HepG2 (cell line): ENCODE measurements around the gene MDFI. TPM values are rescaled to one million over a fixed set of nuclear protein-coding genes. Genes with fewer than 3 reads are reported as not detected.
A peak's percentile ranks its signal among the peaks of the same experiment; 100 is the strongest.

ENCODE experiments used
- ARID2 ChIP-seq: sonication (generic); formaldehyde crosslinking; IDR thresholded peaks from 2 replicates; pipeline ENCODE4 v1.8.1; 2022; ENCODE audit warnings: mild to moderate bottlenecking, missing genetic modification reagents, borderline replicate concordance
- CREB1 ChIP-seq, 2 experiments: fragments of 450-650 bp in 1 of 2; IDR thresholded peaks; 2 replicates each; pipeline ENCODE4 v1.6.1; 2016 to 2017; ENCODE audit warnings: control low read depth in 1 of 2, mild to moderate bottlenecking in 1 of 2, missing compliant biosample characterization in 1 of 2, missing genetic modification characterization in 1 of 2
- DMAP1 ChIP-seq: IDR thresholded peaks from 2 replicates; pipeline ENCODE4 v1.6.1; 2016
- IKZF4 ChIP-seq: sonication (generic); formaldehyde crosslinking; IDR thresholded peaks from 2 replicates; pipeline ENCODE4 v1.5.1; 2020; ENCODE audit warnings: borderline replicate concordance, mild to moderate bottlenecking, low read depth, missing genetic modification reagents; ENCODE audit errors: not compliant biosample characterization
- ONECUT2 ChIP-seq: sonication (generic); formaldehyde crosslinking; IDR thresholded peaks from 2 replicates; pipeline ENCODE4 v1.4.0; 2020; ENCODE audit warnings: missing genetic modification reagents
- SMAD9 ChIP-seq: sonication (generic); formaldehyde crosslinking; IDR thresholded peaks from 2 replicates; pipeline ENCODE4 v1.5.1; 2020; ENCODE audit warnings: mild to moderate bottlenecking, missing genetic modification reagents
- TERF1 ChIP-seq: sonication (generic); formaldehyde crosslinking; IDR thresholded peaks from 2 replicates; pipeline ENCODE4 v1.8.0; 2022; ENCODE audit warnings: mild to moderate bottlenecking, missing genetic modification reagents, moderate library complexity
- ZNF337 ChIP-seq: sonication (generic); formaldehyde crosslinking; IDR thresholded peaks from 2 replicates; pipeline ENCODE4 v1.5.1; 2020; ENCODE audit warnings: missing genetic modification reagents, low read depth, mild to moderate bottlenecking, borderline replicate concordance
- ZSCAN12 ChIP-seq: sonication (generic); formaldehyde crosslinking; IDR thresholded peaks from 2 replicates; pipeline ENCODE4 v1.9.0; 2021; ENCODE audit warnings: mild to moderate bottlenecking, missing genetic modification reagents
- ZSCAN22 ChIP-seq: sonication (generic); formaldehyde crosslinking; IDR thresholded peaks from 2 replicates; pipeline ENCODE4 v1.4.0; 2020; ENCODE audit warnings: mild to moderate bottlenecking, missing genetic modification reagents
- polyA plus RNA-seq, 8 experiments: library from polyadenylated mRNA; depleted of rRNA in 3 of 8; stranded (reverse) in 7 of 8; unstranded in 1 of 8; fragments of >200 nt; fragmentation: Illumina TruSeq in 4 of 8; extraction: Trizol in 4 of 8; gene quantifications; 2 replicates each; pipeline versions ENCODE4 v1.2.1 to v1.2.3, GENCODE V29; 2011 to 2016; ENCODE audit warnings: low read depth in 4 of 8, missing spikeins in 1 of 8, mixed read lengths in 1 of 8; ENCODE audit not compliant: insufficient read depth in 1 of 8
- total RNA-seq, 5 experiments: library from RNA; depleted of rRNA; stranded (reverse); fragments of >200 nt; fragmentation: Illumina TruSeq; extraction: Trizol; gene quantifications; 2 replicates each; pipeline ENCODE4 v1.2.3, GENCODE V29; 2016; ENCODE audit warnings: low read depth in 1 of 5
- TF ChIP-seq, protein P1 (sequence below): sonication (generic); formaldehyde crosslinking; IDR thresholded peaks from 2 replicates; pipeline ENCODE4 v1.5.1; 2020; ENCODE audit warnings: mild to moderate bottlenecking, moderate library complexity, missing genetic modification reagents
- TF ChIP-seq, protein P2 (sequence below): IDR thresholded peaks from 2 replicates; pipeline ENCODE4 v1.6.1; 2012; ENCODE audit warnings: inconsistent platforms
- TF ChIP-seq, protein P3 (sequence below): sonication (generic); formaldehyde crosslinking; IDR thresholded peaks from 2 replicates; pipeline ENCODE4 v1.8.1; 2023; ENCODE audit warnings: missing genetic modification reagents, inconsistent platforms, borderline replicate concordance
- TF ChIP-seq, protein P4 (sequence below): sonication (generic); formaldehyde crosslinking; IDR thresholded peaks from 2 replicates; pipeline ENCODE4 v1.4.0; 2020; ENCODE audit warnings: missing genetic modification reagents, mild to moderate bottlenecking, borderline replicate concordance
- TF ChIP-seq, protein P5 (sequence below): sonication (generic); formaldehyde crosslinking; IDR thresholded peaks from 2 replicates; pipeline ENCODE4 v1.4.0; 2020; ENCODE audit warnings: mild to moderate bottlenecking, missing genetic modification reagents
- TF ChIP-seq, protein P6 (sequence below): sonication (generic); formaldehyde crosslinking; IDR thresholded peaks from 2 replicates; pipeline ENCODE4 v1.9.0; 2022; ENCODE audit warnings: missing genetic modification reagents, mild to moderate bottlenecking, borderline replicate concordance

Gene MDFI
- total and polyA plus RNA-seq, 2 of the 13 experiments (the other 11 are each of a cell fraction or from before 2014, with no cell fraction given): 0.28 TPM; not detected in 1

- TF ChIP-seq, protein P1, sequence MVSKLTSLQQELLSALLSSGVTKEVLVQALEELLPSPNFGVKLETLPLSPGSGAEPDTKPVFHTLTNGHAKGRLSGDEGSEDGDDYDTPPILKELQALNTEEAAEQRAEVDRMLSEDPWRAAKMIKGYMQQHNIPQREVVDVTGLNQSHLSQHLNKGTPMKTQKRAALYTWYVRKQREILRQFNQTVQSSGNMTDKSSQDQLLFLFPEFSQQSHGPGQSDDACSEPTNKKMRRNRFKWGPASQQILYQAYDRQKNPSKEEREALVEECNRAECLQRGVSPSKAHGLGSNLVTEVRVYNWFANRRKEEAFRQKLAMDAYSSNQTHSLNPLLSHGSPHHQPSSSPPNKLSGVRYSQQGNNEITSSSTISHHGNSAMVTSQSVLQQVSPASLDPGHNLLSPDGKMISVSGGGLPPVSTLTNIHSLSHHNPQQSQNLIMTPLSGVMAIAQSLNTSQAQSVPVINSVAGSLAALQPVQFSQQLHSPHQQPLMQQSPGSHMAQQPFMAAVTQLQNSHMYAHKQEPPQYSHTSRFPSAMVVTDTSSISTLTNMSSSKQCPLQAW (CRISPR knock-in tag): no peak
- no peak for TF ChIP-seq SMAD9 (CRISPR knock-in tag)
- no peak for TF ChIP-seq TERF1 (CRISPR knock-in tag)
- TF ChIP-seq ARID2 (CRISPR knock-in tag): no peak
- no peak for TF ChIP-seq ONECUT2 (CRISPR knock-in tag)
- TF ChIP-seq, protein P2, sequence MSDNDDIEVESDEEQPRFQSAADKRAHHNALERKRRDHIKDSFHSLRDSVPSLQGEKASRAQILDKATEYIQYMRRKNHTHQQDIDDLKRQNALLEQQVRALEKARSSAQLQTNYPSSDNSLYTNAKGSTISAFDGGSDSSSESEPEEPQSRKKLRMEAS: no peak
- TF ChIP-seq, protein P3, sequence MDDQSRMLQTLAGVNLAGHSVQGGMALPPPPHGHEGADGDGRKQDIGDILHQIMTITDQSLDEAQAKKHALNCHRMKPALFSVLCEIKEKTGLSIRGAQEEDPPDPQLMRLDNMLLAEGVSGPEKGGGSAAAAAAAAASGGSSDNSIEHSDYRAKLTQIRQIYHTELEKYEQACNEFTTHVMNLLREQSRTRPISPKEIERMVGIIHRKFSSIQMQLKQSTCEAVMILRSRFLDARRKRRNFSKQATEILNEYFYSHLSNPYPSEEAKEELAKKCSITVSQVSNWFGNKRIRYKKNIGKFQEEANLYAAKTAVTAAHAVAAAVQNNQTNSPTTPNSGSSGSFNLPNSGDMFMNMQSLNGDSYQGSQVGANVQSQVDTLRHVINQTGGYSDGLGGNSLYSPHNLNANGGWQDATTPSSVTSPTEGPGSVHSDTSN: no peak
- TF ChIP-seq, protein P4, sequence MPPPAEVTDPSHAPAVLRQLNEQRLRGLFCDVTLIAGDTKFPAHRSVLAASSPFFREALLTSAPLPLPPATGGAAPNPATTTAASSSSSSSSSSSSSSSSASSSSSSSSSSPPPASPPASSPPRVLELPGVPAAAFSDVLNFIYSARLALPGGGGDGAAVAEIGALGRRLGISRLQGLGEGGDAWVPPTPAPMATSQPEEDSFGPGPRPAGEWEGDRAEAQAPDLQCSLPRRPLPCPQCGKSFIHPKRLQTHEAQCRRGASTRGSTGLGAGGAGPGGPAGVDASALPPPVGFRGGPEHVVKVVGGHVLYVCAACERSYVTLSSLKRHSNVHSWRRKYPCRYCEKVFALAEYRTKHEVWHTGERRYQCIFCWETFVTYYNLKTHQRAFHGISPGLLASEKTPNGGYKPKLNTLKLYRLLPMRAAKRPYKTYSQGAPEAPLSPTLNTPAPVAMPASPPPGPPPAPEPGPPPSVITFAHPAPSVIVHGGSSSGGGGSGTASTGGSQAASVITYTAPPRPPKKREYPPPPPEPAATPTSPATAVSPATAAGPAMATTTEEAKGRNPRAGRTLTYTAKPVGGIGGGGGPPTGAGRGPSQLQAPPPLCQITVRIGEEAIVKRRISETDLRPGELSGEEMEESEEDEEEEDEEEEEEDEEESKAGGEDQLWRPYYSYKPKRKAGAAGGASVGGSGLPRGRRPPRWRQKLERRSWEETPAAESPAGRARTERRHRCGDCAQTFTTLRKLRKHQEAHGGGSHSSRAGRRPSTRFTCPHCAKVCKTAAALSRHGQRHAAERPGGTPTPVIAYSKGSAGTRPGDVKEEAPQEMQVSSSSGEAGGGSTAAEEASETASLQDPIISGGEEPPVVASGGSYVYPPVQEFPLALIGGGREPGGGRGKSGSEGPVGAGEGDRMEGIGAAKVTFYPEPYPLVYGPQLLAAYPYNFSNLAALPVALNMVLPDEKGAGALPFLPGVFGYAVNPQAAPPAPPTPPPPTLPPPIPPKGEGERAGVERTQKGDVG (CRISPR knock-in tag): 0 out of 2 replicates have a peak, but pooled peaks have one; percentile 53
- TF ChIP-seq ZSCAN12 (CRISPR knock-in tag): no peak
- TF ChIP-seq, protein P5, sequence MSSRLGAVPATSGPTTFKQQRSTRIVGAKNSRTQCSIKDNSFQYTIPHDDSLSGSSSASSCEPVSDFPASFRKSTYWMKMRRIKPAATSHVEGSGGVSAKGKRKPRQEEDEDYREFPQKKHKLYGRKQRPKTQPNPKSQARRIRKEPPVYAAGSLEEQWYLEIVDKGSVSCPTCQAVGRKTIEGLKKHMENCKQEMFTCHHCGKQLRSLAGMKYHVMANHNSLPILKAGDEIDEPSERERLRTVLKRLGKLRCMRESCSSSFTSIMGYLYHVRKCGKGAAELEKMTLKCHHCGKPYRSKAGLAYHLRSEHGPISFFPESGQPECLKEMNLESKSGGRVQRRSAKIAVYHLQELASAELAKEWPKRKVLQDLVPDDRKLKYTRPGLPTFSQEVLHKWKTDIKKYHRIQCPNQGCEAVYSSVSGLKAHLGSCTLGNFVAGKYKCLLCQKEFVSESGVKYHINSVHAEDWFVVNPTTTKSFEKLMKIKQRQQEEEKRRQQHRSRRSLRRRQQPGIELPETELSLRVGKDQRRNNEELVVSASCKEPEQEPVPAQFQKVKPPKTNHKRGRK (CRISPR knock-in tag): no peak
- no peak for TF ChIP-seq ZNF337 (CRISPR knock-in tag)
- no peak; the same call in 1 of the 2 replicates for TF ChIP-seq CREB1 (IDR thresholded peaks at IDR 0.05)
- TF ChIP-seq CREB1 (CRISPR knock-in tag; IDR thresholded peaks at IDR 0.05): no peak
- no peak for TF ChIP-seq DMAP1
- TF ChIP-seq, protein P6, sequence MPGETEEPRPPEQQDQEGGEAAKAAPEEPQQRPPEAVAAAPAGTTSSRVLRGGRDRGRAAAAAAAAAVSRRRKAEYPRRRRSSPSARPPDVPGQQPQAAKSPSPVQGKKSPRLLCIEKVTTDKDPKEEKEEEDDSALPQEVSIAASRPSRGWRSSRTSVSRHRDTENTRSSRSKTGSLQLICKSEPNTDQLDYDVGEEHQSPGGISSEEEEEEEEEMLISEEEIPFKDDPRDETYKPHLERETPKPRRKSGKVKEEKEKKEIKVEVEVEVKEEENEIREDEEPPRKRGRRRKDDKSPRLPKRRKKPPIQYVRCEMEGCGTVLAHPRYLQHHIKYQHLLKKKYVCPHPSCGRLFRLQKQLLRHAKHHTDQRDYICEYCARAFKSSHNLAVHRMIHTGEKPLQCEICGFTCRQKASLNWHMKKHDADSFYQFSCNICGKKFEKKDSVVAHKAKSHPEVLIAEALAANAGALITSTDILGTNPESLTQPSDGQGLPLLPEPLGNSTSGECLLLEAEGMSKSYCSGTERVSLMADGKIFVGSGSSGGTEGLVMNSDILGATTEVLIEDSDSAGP (CRISPR knock-in tag): peak; percentile 41; the same call in 1 of the 2 replicates
- no peak for TF ChIP-seq ZSCAN22 (CRISPR knock-in tag)
- no peak for TF ChIP-seq IKZF4 (CRISPR knock-in tag)
Measured at GRCh38 chr6:41656002-41656691, 17.9 kb downstream of the MDFI start (continued).
